Measurements from ENCODE around the gene THAP9. TPM values are rescaled to one million over a fixed set of nuclear protein-coding genes. Genes with fewer than 3 reads are reported as not detected.

THAP9 gene
- polyA plus RNA-seq, 2 of the 4 experiments (the other 2 are of a cell fraction), result 1.7 to 5.3 TPM

DNA sequence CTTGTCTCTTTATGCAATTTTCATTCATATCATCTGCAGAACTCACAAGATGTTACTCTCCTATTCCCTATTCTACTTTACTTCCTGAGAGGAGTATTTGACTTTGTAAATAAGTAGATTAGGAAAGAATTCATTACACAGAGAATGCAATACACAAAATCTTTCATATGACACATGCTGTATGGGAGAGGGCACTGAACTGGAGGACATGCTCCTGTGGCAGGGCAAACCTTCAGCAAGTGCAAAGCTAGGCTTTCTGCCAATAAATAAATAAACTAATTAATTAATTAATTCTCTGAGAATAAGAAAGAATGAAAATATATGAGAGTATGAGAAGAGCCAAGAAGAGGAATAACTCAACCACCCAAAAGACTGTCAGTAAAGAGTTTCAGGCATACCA lies 33.9 kb downstream of the THAP9 start:
- FAIRE-seq, result no peak
- no peak for ATAC-seq
- POLR2A ChIA-PET, result no interaction called here
- TF ChIP-seq KDM1A (IDR thresholded peaks at IDR 0.05; ENCODE audit: low read depth) (no peak), TP53 (CRISPR knock-in tag; IDR thresholded peaks at IDR 0.05) (no peak), ESRRA (IDR thresholded peaks at IDR 0.05; ENCODE audit: borderline replicate concordance, low read length) (no peak), CHD2 (IDR thresholded peaks at IDR 0.05; ENCODE audit: low read length, partially characterized antibody) (no peak)
- TF ChIP-seq, protein P1, sequence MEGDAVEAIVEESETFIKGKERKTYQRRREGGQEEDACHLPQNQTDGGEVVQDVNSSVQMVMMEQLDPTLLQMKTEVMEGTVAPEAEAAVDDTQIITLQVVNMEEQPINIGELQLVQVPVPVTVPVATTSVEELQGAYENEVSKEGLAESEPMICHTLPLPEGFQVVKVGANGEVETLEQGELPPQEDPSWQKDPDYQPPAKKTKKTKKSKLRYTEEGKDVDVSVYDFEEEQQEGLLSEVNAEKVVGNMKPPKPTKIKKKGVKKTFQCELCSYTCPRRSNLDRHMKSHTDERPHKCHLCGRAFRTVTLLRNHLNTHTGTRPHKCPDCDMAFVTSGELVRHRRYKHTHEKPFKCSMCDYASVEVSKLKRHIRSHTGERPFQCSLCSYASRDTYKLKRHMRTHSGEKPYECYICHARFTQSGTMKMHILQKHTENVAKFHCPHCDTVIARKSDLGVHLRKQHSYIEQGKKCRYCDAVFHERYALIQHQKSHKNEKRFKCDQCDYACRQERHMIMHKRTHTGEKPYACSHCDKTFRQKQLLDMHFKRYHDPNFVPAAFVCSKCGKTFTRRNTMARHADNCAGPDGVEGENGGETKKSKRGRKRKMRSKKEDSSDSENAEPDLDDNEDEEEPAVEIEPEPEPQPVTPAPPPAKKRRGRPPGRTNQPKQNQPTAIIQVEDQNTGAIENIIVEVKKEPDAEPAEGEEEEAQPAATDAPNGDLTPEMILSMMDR (IDR thresholded peaks at IDR 0.05), result no peak
- TF ChIP-seq, protein P2, sequence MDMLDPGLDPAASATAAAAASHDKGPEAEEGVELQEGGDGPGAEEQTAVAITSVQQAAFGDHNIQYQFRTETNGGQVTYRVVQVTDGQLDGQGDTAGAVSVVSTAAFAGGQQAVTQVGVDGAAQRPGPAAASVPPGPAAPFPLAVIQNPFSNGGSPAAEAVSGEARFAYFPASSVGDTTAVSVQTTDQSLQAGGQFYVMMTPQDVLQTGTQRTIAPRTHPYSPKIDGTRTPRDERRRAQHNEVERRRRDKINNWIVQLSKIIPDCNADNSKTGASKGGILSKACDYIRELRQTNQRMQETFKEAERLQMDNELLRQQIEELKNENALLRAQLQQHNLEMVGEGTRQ (IDR thresholded peaks at IDR 0.05), result no peak
- H3K4me3 ChIP-seq, result no peak overlapping the region
- no peak overlapping the region for H3K27ac ChIP-seq
- no peaks in the 10 kb centered on the region for H3K4me1 ChIP-seq
- no peaks in the 10 kb centered on the region for H3K9me3 ChIP-seq
- H3K4me2 ChIP-seq, result no peak overlapping the region
- DNase-seq (ENCODE audit: low read depth in 1 of 2, low spot score in 1 of 2), result no peak
- CTCF ChIA-PET, result no interaction called here

DNA sequence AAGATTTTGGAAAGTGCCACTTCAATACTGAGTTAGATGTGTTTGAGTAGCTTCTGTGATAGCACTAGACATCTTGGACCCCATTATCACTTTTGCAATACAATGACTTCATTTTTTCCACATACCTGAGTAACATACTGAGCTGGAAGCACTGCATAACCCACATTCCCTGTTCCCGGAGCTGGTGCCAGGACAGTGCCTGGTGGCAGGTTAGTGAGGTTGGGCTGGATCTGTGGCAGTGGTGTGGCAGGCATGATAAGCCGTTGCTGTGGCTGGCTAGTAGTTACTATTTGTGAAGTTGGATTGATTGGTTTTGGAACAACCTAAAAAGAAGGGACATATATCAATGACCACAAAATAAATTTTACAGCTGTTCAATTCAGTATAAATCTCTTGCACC lies 38.9 kb downstream of the THAP9 start:
- ATAC-seq, result no peak
- no peak for DNase-seq (ENCODE audit: low read depth in 1 of 2, low spot score in 1 of 2)
- ChIA-PET CTCF (interaction anchor here (1.0 to 1.2 kb wide), 2 partner anchors 16 to 26 kb away, joined by 3 to 5 read pairs; no protein-coding TSS in a partner anchor), POLR2A (no interaction called here)
- no peak overlapping the region for H3K27ac ChIP-seq
- no peak for TF ChIP-seq ESRRA (IDR thresholded peaks at IDR 0.05; ENCODE audit: borderline replicate concordance, low read length)
- no peak for TF ChIP-seq EHMT2 (IDR thresholded peaks at IDR 0.05; ENCODE audit: low read depth)
- TF ChIP-seq MAZ (IDR thresholded peaks at IDR 0.05; ENCODE audit: borderline replicate concordance, low read depth, low read length), result no peak
- TF ChIP-seq FOSB (CRISPR knock-in tag; IDR thresholded peaks at IDR 0.05), result no peak
- TF ChIP-seq CHD2 (IDR thresholded peaks at IDR 0.05; ENCODE audit: low read length, partially characterized antibody), result no peak
- TF ChIP-seq JUNB (IDR thresholded peaks at IDR 0.05), result no peak
- TF ChIP-seq HEYL (CRISPR knock-in tag; IDR thresholded peaks at IDR 0.05), result no peak
- TF ChIP-seq FOXS1 (CRISPR knock-in tag; IDR thresholded peaks at IDR 0.05), result no peak
- TF ChIP-seq NR3C1 (IDR thresholded peaks at IDR 0.05), result no peak
- no peak for TF ChIP-seq FOSL2 (IDR thresholded peaks at IDR 0.05)
- no peak for TF ChIP-seq FOSL2 (CRISPR knock-in tag; IDR thresholded peaks at IDR 0.05)
- no peak for TF ChIP-seq HDAC2 (IDR thresholded peaks at IDR 0.05)
- no peak for TF ChIP-seq ZC3H11A (IDR thresholded peaks at IDR 0.05)
- 90% methylated on average over 2 of the region's 2 CpGs for WGBS (ENCODE audit: missing lambda C conversion rate)
- no peaks in the 10 kb centered on the region for H3K4me1 ChIP-seq
- H3K9me3 ChIP-seq, result no peaks in the 10 kb centered on the region
- H3K4me3 ChIP-seq, result no peak overlapping the region
- H3K4me2 ChIP-seq, result no peak overlapping the region
- FAIRE-seq, result no peak

DNA sequence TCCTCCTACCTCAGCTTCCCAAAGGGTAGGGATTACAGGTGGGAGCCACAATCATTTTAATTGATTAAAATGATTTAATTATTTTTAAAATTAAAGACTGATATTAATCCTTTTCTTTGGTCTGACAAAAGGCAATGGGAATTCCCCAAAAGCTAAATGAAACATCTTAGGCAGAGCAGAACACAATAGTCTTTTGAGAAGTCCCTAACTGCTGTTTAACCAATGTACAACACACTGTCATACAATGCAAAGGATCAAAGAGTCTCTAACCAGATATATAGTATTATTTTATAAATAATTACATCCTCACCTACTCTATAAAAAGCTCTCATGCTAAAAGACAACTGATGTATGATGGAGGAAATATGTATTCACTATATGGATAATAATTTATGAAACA lies 47.0 kb downstream of the THAP9 start:
- FAIRE-seq (no peak), ATAC-seq (no peak), DNase-seq (ENCODE audit: low read depth in 1 of 2, low spot score in 1 of 2) (no peak)
- POLR2A ChIA-PET, result no interaction called here
- no peak overlapping the region for H3K4me3 ChIP-seq
- H3K4me1 ChIP-seq, result no peaks in the 10 kb centered on the region
- no peak overlapping the region for H3K27ac ChIP-seq
- TF ChIP-seq ESRRA (IDR thresholded peaks at IDR 0.05; ENCODE audit: borderline replicate concordance, low read length) (no peak), MYC (IDR thresholded peaks at IDR 0.05; ENCODE audit: borderline replicate concordance, low read length) (no peak), BHLHE40 (IDR thresholded peaks at IDR 0.05; ENCODE audit: low read depth, low read length) (no peak), MAZ (IDR thresholded peaks at IDR 0.05; ENCODE audit: borderline replicate concordance, low read depth, low read length) (no peak), RARB (CRISPR knock-in tag; IDR thresholded peaks at IDR 0.05) (no peak), ZNF302 (CRISPR knock-in tag; IDR thresholded peaks at IDR 0.05) (no peak), CHD2 (IDR thresholded peaks at IDR 0.05; ENCODE audit: low read length, partially characterized antibody) (no peak), NFE2L2 (conservative IDR thresholded peaks at IDR 0.05; ENCODE audit: low read length) (no peak), SREBF2 (IDR thresholded peaks at IDR 0.05) (no peak), RFX5 (IDR thresholded peaks at IDR 0.05) (no peak), HOXB13 (CRISPR knock-in tag; IDR thresholded peaks at IDR 0.05; ENCODE audit: low read depth) (no peak), MAFK (IDR thresholded peaks at IDR 0.05; ENCODE audit: partially characterized antibody) (no peak), ZFP36 (IDR thresholded peaks at IDR 0.05; ENCODE audit: borderline replicate concordance, partially characterized antibody) (no peak), CEBPB (IDR thresholded peaks at IDR 0.05) (no peak), GATA3 (IDR thresholded peaks at IDR 0.05; ENCODE audit: borderline replicate concordance) (no peak), JUN (IDR thresholded peaks at IDR 0.05) (no peak), FOXS1 (CRISPR knock-in tag; IDR thresholded peaks at IDR 0.05) (no peak), EP300 (IDR thresholded peaks at IDR 0.05) (no peak), RCOR1 (IDR thresholded peaks at IDR 0.05; ENCODE audit: low read depth, low read length) (no peak)
- TF ChIP-seq, protein P1 (IDR thresholded peaks at IDR 0.05), result no peak
- H3K9me3 ChIP-seq, result no peaks in the 10 kb centered on the region
- CTCF ChIA-PET, result no interaction called here
- H3K4me2 ChIP-seq, result no peak overlapping the region
